ENCODE measurements around the gene YWHAB.

Gene YWHAB

GRCh38 chr20:44917399-44917798 is 31.9 kb downstream of the YWHAB start:
- DNase-seq: no peak

DNA sequence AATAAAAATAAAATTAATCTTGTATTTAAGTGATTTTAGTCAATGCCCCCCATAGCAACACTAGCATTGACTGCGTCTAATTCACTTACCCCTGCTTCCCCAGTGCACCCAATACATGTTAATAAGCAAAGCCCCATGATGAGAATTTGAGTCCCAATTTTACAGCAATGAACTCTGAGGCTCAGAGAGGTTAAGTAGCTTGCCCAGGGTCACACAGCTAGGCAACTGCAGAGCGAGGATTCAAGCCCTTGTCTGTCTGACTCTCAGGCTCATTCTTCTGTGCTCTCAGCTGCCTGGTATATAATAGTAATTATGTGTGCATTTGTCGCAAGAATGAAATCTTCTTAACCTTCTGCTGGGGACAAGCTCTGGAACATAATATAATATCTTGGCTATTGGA is 32.8 kb downstream of the YWHAB start:
- DNase-seq: no peak

DNA sequence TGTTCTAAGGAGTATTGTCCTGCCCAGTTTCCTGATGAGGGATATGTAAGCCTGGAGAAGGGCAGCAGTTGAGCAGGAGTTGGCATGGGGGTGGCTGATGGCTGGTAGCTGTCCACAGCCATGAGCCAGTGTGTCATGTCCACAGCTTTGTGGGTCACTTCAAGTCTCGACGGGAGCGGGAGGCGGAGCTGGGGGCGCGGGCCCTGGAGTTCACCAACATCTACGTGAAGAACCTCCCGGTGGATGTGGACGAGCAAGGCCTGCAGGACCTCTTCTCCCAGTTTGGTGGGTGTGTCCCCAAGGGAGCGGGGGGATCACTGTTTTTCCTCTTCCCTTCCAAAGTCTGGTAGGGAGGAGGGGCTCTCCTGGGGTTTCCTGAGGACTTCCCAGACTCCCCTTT is 33.3 kb downstream of the YWHAB start:
- DNase-seq: no peak

DNA sequence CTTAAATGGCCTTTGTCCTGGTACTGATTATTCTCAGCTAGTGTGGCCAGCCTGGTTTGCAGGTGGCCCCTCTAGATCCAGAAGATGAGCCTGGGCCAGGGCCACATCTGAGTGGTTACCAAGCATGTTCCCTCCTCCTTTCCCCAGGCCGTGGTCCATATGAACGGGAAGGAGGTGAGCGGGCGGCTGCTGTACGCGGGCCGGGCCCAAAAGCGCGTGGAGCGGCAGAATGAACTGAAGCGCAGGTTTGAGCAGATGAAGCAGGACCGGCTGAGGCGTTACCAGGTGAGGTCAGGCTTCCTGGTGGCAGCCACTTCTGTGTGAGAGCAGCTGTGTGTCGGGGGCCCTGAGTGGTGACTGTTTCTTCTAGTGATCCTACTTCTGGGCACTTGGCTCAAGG is 35.9 kb downstream of the YWHAB start:
- no peak for DNase-seq

- peak; percentile 49 for DNase-seq
Observed at GRCh38 chr20:44924541-44924940, 39.0 kb downstream of the YWHAB start.

DNA sequence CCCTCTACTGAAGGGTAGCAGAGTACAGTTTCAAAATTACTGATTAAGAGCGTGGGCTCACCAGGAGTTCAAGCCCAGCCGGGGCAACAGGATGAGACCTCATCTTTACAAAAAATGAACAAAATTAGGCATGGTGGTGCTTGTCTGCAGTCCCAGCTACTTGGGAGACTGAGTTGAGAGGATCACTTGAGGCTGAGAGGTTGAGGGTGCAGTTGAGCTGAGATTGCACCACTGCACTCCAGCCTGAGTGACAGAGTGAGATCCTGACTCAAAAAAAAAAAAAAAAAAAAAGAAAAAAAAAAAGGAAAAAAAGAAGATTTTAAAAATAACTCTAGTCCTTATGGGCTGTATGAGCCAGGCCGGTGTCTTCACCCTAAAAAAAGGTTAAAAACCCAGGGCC is 43.1 kb downstream of the YWHAB start:
- no peak for DNase-seq

DNA sequence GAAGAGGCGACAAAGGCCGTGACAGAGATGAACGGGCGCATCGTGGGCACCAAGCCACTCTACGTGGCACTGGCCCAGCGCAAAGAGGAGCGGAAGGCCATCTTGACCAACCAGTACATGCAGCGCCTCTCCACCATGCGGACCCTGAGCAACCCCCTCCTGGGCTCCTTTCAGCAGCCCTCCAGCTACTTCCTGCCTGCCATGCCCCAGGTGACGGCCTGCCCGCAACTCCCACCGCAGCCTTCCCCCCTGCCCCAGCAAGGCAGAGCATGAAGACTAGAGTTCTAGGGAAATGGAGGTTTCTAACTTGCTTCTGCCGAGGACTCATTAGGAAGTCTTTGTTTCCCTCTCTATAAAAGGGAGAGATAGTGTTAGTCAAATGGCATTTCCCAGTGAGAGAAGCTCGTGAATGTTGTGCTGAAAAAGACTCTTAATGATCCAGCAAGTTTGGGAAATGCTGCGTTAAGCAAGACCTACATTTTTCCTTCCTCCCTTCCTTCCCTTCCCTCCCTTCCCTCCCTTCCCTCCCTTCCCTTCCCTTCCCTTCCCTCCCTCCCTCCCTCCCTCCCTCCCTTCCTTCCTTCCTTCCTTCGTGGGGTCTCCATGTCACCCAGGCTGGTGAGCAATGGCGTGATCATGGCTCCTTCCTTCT is 45.1 kb downstream of the YWHAB start:
- DNase-seq: no peak

GRCh38 chr20:44931911-44932310 is 46.4 kb downstream of the YWHAB start:
- no peak for DNase-seq

DNA sequence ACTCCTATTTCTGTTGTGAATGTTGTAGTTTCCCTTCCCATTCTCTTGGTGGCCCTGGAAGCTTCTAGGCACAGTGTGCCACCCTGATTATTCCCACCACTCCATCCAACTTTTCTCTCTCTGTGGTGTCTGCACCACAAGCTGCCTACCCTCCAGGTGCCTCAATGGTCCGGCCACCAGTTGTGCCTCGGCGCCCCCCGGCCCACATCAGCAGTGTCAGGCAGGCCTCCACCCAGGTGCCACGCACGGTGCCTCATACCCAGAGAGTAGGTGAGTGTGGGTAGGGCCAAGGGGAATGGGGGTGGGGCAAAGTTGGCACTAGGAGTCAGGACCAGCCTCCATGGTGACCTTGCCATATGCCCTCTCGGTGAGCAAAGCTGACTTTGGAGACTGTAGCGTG is 47.4 kb downstream of the YWHAB start:
- DNase-seq: no peak

GRCh38 chr20:44936510-44936909 is 51.0 kb downstream of the YWHAB start:
- DNase-seq: no peak

DNA sequence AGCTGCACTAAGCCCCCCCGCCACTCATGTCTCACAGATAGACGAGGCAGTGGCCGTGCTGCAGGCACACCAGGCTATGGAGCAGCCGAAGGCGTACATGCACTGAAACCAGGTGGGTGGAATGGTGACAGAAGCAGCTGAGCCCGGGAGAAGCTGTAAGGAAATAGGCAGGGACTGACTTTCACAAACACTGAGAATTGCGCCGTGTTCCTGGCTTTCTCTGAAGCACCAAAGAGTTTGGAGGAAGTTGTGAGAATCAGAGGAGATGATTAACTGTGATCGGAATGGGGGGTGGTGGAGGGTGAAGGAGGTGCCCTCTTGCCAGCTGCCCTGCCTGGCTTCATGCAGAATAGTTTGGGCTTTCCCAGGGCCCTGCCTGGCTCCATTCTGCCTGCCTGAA is 53.1 kb downstream of the YWHAB start:
- no peak for DNase-seq

DNA sequence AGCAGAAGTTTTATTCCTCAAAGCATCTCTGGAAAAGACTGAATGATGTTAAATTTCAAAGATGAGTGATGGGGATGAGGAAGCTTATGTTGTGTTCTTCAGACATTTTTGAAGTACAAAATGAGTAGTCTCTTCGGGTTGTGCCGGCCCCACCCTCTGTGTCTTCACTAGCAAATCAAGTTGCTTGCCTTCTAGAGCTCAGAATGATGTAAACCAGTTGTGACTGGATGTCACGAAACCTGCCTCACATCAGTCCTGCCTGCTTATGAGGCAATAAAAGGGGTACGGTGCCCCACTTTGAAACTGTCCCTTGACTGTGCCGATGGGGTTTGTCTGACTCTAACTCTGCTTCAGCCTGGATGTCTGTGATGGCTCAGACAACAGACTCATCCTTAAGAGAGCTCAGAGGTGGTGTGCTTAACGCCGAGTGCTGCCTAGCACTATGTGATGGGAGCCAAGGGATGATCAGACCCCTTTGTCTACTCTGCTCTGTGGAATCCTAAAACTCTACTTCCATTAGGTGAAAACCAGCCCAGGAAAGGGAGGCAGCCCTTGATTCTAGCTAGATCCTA is 55.7 kb downstream of the YWHAB start:
- DNase-seq: no peak

- no peak for DNase-seq
Observed at GRCh38 chr20:44942264-44942973, 56.9 kb downstream of the YWHAB start.

DNA sequence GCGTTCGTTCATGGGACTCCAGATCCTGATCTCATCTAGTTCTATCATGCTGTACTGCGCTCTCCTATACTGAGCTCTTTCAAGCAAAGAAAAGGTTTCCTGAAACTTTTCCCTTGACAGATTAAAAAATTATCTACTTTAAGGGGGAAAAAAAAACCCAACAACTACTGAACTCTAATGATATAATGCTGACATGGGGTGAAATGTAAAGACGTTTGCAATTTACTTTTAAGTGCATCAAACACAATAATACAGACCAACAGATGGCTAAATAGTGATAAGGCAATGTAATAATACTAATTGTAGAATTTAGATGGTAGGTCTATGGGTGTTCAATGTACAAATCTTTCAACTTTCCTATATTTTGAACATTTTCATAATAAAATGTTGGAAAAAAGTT is 58.3 kb downstream of the YWHAB start:
- DNase-seq: no peak

GRCh38 chr20:44945261-44945660 is 59.8 kb downstream of the YWHAB start:
- DNase-seq: no peak

DNA sequence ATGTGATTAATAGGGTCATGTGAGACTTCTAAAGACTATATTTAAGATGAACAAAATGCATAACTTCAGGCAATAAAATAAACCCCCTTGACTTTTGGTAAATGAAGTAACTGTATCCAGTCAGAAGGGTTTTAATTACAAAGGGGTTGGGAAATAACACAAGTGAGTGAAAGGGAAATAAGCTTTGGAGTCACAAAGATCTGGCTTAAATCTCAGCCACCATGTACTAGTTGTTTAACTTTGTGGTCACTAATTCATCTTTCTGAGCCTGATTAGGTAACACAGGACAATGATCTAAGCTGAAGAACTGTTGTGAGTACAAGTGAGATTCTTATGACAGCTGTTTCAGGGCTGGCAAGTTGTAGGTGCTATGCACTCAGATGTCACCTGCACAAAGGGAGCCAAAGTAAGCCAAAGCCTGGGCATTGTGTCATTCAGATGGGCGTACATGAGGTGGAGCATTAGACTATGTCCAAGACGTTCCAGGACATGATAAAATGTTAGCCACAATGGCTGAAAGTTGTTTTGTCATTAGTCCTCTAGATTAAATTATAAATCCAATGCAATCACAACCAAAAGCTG is 60.9 kb downstream of the YWHAB start:
- DNase-seq: no peak

GRCh38 chr20:44948107-44948506 is 62.6 kb downstream of the YWHAB start:
- no peak for DNase-seq

GRCh38 chr20:44948513-44948912 is 63.0 kb downstream of the YWHAB start:
- DNase-seq: no peak

DNA sequence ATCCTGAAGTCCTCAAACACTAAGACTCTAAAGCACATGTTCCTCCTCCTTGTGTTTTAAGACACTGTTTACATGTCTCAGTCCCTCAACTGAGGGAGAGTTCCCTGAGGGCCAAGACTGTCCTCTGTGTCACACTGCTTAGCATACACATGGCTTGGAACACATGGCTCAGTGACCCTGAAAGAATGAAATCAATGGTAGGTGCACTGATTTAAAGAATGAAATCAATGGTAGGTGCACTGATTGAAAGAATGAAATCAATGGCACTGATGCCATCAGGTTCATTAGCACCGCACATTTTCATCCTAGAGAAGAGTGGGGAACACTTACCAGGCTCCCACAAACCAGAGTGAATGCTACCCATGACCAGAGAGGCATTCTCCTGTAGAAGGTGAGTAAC is 64.9 kb downstream of the YWHAB start:
- DNase-seq: no peak

- DNase-seq: no peak
Observed at GRCh38 chr20:44952731-44953130, 67.2 kb downstream of the YWHAB start.

DNA sequence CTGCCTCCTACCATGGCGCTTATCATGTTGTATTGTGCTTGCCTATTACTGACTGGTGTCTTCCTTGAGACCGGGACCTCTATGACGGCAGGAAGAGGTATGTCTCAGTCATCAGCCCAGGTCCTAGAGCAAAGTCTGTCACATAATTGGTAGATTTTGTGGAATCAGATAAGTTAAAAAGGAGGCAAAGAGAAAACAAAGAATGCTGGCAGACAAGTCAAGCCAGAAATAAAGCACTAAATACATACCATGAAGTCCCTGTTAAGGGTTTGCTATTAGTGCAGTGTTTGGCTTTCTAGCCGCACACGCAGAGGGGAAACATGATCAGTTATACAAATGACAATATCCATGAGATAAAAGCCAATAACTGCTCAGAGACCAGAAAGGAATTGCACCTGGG is 68.7 kb downstream of the YWHAB start:
- no peak for DNase-seq

DNA sequence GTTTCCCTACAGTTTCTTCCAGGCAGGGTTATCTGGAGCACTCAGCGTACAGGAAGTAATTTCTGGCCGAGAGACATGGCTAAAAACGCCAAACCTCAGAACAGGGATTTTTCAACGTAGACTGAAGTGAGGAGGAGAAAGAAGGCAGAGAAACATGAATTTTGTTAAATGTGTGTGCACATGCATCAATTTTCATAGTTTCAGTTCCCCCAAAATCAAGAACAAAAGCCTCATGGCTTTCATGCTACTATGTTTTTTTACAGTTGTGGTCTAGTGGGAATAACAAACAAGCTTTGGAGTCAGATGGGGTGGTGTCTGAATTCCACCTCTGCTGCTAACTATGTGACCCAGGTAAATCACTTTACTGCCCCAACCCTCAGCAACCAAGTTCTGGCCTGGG is 69.8 kb downstream of the YWHAB start:
- DNase-seq: no peak

DNA sequence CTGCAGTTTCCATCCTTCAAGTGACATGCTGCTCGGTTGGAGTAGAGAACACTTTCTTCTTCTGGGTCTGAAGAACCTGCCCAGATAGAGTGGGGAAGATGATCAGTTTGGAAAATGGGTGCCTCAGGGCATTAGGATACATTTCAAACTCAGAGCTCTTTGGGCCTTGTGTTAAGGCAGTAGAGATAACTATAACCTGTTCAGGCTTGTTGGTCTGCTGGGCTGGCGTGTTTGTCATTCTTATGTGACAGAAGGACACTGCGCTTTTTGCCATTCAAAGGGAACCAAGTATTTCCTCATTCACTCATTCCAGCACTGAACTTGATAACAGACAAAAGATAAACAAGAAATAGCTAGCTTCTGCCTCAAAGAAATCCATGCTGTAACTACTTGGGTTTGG is 70.9 kb downstream of the YWHAB start:
- DNase-seq: no peak
